GM18909 (cell line): ENCODE measurements around the gene KIAA0040.

Source experiments
- ATAC-seq: cut with Tn5 transposase; IDR thresholded peaks from one replicate; pipeline ENCODE4 v1.9.1; 2021; ENCODE audit warnings: mild to moderate bottlenecking; ENCODE audit not compliant: unreplicated experiment, poor library complexity

The KIAA0040 gene

DNA sequence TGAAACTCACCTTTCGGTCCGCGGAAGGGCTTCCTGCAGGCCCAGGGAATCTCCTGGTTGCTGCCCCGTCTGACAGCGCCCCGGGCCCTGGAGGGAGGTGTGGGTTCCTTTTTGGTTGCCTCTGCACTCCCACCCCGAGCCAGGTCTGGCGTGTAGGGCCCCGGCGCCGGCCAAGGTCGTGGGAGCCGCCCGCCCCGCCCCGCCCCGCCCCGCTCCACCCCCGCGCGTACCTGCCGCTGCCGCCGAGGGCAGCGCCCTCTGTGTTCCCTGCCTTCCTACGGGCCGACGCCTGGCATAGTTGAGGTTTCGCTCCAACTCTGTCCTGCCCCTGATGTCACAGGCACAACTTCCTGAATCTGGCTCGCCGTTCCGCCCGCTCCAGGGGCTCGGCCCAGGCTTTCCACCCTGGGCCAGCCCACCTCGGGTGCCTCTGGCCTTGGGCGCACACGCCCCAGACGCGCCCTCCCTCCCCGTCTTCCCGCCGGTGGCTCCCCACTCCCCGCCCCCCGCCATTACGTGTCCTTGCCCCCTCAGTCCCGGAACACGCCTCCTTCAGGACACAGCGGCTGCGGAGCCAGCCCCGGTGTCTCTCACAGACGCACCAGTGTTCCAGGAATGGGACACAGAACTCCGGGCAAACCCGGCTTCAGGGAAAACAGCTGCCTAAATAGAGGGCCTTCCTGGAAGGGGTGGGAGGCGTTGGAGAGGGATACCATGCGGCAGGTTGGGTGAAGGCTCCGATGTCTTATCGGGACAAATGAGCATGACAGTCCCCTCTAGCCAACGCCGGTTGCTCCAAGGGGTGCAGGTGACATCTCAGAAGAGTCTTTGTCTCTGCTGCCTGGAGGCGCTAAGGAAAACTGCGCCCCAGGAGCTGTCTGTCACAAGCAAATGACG lies at the start of gene KIAA0040:
KIAA0040 (minus strand) TSS at position 147 of the 897 bp plus-strand sequence. CDS start 31,763 bp downstream, outside the sequence.
- ATAC-seq, result peak; percentile 54

DNA sequence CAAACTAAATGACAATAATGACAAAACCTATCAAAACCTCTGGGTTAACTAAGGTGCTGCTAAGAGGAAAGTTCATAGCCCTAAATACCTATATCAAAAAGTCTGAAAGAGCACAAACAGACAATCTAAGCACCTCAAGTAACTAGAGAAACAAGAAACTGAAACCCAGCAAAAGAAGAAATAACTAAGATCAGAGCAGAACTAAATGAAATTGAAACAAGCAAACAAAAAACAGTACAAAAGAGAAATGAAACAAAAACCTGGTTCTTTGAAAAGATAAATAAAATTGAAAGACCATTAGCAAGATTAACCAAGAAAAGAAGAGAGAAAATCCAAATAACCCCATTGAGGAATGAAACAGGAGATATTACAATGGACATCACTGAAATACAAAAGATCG lies 44.8 kb upstream of the KIAA0040 start:
- ATAC-seq, result no peak

DNA sequence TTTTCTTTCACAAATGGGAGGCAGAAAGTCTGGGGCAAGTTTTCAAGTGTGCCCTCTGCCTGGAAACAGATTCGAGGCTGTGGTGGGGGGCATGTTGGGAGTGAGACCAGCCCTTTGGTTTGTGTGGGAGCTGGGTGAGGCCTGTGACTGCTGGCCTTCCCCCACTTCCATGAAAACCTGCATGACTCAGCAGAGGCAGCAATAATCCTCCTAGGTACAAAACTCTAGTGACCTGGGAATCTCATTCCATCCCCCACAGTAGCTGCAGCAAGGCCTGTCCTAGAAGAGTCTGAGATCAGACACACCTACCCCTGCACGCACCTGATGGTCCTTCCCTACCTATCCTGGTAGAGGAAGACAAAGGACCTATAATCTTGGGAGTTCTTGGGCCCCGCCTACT lies 42.1 kb upstream of the KIAA0040 start:
- ATAC-seq, result no peak

DNA sequence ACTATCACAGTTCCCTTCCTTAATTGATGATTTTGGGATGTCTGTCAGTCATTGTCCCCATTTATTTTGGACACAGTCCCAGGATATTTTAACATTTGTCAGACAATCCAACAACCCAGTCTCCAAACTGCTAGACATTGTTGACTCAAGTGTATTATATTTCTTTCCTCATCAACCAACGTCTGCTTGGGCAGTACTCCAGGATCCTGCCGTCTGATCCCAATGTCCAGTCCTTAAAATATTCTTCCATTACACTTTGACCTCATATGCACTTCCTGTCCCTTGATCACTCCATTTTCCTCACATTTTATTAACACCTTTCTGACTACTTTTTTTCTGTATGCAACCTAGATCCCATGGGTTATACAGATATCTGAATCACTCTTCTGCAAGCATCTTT lies 39.8 kb upstream of the KIAA0040 start:
- no peak for ATAC-seq

DNA sequence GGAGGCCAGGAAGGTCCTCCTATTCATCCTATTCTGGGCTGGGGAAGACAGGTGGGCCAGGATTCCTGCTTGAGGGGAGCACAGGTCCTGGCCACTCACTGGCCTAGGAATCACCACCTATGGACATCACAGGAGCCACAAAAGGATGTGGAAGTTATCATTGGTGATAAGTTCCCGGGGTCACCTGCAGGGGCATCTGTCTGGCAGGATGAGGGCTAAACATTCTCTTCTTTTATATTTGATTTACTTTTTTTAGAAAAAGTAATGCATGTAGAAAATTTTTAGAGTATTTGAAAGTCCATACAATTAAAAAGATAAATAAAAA lies 33.2 kb upstream of the KIAA0040 start:
- peak; percentile 23 for ATAC-seq

DNA sequence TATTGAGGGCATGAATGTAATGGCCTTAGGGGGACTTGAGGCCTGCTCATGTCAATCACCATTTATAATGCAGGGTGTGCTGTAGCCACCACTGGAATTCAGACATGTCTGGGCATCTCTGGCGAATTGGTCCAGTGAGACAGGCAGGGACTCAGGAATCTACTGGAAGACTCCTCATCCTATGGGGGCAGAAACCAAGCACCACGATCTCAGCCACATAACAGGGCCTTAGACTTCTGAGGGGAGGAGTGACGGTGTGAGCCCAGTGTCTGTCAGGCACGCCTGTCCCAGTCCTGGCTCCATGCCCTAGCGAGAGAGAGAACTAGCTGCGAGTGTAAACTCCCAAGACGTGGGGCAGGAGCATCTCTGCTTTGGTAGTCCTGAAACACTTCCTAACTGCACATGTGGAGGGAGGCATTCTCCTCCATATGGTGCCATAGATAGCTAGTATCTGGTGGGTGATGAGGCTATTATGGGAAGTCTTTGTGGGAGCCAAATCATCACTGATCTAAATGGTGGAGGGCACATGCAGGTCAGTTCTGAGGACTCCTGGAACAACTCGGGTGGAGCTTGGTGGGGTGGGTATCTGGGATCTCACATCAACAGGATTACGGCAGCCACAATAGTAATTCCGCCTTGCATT lies 29.8 kb upstream of the KIAA0040 start:
- no peak for ATAC-seq

DNA sequence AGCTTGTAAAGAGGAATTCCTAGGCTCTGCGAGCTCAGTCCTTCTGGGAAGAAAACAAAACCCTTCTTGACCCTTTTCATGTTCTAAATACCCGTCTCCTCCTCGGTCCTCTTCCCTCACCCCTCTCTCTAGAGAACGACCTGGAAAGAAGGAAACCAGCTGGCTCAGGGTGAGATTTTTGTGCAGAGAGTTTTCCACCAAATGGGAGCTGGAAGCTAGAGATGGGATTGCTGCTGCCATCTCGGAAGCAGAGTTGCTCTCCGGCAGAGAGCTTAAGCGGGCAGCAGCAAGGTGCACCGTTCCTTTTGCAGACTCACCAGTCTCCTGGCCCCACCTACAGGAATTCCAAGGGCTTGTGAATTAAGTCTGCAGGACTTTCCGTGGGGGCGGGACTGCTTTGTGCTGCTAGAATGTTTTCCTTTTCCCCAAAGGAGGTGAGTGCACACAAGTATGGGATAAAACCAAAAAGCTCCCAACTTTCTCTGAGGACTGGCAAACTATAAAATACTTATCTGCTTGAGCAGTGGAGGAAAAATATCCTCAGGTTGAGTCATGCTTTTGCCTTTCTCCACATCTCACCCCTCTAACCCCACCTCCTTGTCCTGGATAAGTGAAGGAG lies 29.1 kb upstream of the KIAA0040 start:
- ATAC-seq, result no peak

DNA sequence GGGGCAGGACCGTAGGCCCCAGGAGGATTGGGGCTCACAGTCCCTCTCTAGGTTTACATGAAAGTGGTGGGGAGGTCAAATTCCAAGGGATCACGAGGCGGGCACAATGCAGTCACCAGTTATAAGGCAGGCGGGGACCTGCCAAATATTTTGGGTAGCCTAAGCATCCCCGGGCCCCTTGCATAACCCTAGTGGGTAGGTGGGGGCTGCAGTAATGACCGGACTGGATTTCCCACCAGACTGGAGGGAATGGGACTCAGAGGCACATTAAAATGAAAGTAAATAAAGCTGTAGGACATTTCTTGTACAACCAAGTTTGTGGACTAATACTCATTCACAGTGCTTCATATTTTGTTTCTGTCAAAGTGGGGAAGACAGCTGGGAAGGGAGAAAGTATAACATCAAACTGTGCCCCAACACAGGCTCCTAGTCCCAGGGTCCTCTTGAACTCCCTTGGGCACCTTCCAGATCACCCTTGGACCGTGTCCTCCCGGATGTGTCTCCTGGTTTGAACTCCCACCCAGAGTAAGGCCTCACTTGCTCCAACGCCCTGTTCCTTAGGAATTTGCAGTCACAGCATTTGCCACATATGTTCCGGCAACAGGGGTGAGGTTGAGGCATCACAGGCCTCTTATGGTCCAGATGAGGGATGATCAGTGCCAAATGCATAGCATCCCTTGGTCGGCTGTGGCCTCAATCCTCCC lies 28.4 kb upstream of the KIAA0040 start:
- ATAC-seq, result no peak

DNA sequence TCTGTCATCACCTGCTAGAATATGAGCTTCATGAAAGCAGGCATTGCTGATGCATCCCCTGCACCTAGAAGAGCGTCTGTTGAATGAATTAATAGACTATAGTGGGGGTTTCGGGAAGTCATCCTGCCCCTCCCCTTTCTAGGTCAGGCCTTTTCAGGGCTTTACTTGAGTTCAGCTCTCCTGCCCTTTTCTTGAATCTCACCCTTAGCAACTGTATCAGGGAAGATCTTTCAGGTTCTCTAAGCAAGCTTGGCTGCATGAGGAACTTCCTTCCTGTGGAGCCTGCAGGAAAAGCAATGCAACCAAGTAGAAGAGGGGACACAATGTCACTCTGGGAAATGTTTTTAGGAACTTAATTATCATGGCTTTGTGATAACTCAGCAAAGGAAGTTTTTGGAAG lies 27.2 kb upstream of the KIAA0040 start:
- no peak for ATAC-seq

DNA sequence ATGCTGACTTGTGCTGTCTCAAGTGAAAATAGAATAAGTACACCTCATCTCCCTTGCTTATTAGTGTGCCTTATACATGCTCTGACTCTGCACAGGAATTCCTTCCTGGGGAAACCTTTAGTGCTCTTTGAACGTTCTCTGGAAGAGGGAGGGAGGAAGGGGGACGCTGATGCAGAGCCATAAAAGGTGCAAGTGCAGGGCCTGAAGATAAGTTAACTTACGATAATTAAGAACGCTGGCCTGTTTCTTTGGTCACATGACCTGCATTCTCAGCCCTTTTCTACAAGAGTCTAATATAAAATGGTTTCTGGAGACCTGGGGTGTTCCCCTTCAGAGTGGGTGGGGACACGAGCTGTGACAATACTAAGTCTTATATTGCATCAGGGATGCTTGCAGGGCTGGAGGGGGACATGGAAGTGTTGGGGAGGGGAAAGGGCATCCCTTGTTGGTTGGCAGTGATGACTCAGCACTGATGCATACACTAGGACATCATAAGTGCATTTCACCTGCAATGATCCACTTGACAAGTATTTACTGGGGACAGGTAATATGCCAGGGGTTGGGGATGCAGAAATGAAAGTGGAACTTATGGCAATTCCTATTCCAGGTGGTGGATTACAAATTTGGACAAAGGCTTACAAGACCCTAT lies 26.3 kb upstream of the KIAA0040 start:
- no peak for ATAC-seq

DNA sequence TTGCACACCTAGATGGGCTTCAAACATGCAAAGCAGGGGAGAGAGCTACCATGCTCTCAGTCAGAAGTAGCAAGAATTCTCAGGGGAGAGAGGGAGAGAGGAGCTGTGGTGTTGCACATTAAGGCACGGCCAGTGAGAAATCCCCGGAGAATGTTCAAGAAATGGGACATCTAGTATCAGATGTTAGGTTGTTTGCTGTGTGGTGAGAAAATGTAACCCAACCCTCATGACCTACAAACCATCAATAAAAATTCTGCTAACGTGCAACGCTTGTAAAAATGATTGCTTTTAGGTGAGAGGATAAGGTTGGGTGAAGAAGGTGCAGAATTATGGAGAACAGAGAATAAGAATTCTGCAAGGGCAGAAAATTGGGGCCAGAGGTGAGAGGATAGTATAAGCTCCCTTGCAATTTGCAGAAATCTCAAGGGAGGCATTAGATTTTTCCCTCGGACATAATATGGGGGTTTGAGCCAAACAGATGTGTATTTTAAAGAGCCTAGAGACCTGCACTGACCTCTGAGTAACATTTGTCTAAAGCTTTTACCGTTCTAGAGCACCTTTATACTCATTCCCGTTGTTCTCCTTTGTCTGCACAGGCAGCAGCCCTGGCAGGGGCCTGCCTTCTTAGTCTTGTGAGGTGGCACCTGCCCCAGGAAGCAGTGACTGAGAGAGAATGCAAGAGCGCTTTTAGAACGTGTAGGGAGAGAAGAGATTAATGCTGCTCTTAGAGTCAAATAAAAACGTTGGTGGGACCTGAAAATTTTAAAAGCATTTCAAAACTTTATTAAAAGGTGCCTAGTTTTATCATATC lies 25.4 kb upstream of the KIAA0040 start:
- ATAC-seq, result no peak

DNA sequence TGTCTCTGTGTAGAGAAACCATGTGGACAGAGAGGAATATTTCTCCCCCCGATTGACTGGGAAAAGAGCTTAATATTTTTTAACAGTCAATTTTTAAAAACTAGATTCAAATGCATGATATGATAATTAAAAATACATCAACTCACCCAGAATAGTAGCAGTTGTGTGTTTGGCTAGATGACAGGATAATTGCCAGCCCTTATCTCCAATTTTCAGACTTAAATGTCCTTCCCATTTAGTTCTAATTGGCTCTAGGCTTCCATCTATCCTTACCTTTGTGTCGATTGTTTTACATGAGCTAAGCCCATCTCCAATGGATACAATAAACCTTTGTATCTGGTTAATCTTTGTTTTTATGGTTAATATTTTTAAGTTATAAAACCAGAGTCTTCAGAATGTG lies 23.9 kb upstream of the KIAA0040 start:
- ATAC-seq, result no peak

DNA sequence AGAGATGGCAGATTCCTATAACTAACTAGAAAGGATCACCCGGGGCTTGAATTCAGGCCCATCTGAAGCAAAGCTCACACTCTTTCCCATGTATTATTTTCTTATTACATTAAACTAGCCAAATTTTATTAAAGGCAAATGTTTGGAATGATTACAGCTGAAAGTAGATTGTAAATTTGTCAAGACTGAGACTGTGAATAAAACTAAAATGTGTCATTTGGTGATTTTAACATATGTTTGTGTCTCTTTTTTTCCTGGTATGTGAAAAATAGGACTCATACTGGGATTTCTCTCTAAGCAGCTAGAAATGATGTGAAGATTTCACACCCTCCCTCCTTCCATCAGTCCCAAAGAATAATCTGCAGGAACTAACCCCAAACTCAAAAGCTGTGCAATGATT lies 19.1 kb upstream of the KIAA0040 start:
- no peak for ATAC-seq

DNA sequence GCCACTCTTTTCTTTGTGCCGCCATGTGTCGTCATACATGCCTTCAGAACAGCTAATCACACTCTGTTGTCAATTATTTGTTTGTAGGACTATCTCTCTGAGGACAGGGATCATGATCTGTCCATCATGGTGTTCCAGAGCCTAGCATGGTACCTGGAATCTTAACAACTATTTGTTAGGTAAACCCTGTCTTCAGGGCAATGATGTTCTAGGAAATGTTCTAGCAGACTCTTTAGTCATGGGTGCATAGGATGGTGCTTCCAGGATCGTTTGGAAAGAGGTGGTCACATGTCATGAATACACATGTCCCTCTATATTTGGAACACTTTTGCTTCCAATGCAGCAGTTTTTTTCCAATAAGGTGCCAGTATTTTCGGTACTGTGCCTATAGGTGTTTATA lies 18.2 kb upstream of the KIAA0040 start:
- ATAC-seq, result no peak

DNA sequence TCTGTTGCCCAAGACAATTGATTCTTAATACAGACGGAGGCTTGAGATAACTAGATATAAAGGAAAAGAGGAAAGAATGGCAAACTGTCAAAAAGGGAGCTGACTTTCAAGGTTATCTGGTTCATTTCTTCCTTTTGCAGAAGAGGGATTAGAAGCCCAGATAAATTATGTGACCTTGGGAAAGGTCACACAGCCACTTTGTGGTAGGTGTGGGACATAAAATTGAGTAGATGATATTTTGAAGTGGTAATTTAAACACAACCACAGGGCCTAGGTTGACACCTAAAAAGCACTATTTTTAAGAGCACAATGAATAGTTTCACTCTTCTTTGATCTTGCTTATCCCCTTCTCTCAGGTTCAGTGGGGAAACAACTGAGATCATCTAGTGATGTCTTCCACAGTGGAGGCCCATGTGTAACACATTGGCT lies 16.9 kb upstream of the KIAA0040 start:
- ATAC-seq, result peak; percentile 42

DNA sequence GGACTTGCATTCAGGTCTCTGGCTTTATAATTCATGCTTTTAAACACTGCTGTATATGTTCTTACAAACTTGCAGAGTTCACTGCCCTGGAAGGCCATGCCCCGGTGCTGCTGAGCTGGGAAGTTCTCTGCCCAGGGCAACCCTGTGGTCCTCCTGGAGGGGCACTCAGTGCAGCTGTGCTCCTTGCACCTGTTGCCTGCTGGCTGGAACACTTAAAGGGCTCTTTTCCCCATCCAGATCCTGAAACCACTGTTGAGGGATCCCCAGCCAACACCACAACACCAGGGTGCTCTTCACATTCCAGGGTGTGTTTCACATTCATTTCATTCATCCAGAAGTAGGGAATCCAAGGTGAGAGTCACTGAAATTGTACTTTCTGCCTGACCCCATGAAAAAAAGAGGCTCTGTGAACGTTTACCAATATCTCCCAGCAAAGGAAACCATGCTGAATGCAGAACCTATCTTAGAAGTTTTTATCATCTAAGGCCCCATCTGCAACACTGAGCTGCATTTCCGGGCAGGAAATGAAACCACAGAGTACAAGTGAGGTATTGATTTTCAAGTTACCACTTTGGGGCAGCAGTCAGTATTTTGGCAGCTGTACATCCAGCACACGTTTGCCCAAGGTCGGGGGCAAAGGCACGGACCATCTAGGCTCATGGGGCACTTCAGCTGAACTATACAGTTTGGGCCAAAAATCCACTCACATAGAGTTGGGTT lies 16.4 kb upstream of the KIAA0040 start:
- peak; percentile 91 for ATAC-seq

DNA sequence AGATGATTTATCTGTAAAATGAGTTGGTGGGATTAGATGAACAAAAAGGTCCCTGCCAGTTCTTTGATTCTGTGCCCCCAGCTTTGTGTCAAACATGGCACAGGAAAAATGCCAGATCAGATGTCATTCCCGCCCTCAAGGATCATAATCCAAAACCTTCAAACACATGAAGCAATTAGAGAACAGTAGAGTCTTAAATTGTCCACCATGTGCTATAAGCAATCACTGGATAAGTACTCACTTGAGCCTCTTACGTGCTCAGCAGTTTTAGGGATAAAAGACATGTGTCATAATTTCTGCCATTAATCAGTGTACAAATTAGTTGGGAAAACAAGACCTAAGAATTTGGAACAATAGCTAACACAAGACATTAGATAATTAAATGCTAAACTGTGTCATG lies 15.4 kb upstream of the KIAA0040 start:
- ATAC-seq, result no peak

DNA sequence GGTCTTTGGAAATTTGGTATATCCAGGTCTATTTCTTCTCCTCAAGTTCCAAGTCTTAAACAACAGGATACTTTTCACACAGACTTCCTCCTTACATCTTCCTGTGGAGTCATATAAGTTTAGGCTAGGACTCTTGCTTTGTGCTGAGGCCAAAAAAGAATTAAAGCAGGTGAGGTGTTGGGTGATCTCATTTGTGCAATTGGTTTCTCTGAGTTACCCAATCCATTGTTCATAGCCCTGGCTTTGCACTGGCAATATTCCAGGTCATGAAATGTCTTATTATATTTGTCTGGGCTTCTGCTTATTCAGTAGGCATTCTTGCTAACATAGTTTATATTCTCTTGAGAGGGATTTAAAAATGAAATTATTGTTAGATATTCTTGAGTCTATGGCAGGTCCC lies 14.1 kb upstream of the KIAA0040 start:
- no peak for ATAC-seq

DNA sequence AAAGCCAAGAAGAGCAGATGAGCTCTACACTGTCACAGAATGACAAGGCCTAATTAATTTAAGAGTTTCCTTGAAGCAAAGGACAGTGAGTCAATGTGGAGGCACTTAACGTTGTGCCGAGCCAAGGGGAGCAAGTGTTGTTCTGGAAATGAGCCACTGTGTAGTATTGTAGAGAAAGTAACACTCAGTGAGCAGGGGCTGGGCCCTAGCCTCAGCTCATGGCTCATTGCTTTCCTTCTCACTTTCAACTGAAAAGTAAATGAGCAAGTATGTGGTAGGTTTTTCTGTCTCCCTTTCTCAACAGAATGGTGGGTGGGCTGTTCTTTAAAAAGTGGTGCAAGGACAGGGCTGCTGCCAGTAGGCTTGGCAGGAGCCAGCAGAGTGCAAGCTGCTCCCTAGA lies 11.8 kb upstream of the KIAA0040 start:
- ATAC-seq, result peak; percentile 67
